GM15510 (cell line): Measurements from ENCODE around the gene VPS26C.

ENCODE experiments used
- POLR2A ChIP-seq: IDR thresholded peaks from 3 replicates; pipeline ENCODE4 v1.6.1; 2011; ENCODE audit warnings: borderline replicate concordance; ENCODE audit not compliant: insufficient read length; ENCODE audit errors: extremely low read depth

The VPS26C gene

DNA sequence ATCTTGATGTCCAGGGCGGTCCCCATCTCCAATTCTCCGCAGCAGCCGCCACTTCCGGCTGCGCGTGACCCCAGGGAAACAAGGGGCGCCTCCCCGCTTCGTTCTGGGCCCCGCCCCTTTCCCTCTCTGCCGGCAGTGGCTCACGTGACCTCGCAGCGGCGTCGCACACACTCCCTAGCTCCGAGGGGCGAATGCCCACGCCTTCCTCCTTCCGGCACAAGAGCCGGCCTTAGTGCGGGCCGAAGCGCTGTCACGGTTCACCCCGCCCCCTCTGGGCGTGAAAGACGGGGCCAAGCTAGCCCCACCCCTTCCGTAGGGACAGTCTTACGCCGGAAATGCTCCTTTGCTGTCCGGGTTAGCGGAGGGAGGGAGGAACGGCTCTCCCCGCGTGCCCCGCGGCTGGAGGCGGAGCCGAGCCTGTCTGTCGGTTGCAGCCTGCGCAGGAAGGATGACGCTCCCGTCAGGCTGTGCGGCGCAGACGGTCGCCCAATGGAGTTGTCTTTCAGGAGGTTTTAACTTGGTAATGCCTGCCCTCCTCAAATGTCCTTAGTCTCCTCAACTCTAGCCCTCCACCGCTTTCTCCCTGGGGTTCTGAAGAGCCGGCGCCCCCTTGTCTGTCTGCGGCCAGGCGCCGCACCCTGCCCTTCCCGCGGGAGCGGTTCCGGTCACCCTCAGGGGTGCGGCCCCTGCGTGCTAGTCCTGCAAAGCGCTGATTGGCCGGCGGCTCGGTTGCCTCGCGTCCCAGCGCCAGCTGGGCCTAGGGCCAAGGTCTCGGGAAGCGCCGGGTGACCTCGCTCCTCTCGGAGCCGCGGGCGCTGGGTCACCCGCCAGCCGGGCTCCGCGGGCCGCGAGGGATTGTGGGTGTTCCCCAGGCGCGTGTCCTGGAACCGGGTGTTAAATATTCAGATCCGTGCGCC is at the start of gene VPS26C:
TSS of gene VPS26C (minus strand) at position 66 of the 917 bp plus-strand sequence. CDS start at position 26, 40 bp downstream.
- TF ChIP-seq POLR2A = peak; percentile 52

DNA sequence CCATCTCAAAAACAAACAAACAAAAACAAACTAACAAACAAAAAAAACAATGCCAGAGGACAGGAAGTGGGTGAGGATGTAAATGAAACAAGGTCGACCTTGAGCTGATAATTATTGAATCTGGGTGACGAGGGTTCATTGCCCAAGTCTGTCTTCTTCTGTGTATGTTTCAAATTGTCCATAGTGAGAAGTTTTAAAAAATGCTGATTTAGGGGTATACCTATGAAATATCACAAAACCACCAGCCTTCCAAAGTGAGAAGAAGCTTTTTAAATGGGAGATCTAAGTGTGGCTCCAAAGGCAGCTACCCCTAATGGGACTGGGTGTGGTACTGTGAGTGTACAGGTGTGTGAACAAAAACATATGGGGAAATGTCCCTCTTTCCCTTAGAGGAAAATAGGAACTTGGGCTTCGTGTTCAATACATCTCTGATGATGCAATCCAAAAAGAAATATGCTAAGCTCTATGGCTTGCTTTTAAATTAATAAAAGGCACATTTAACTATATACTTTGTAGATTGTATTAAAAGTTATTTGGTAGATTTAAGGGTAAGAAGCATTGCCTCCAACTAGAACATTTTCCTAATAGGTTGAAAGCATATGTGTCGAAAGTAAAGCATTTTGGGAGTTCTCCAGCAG is 33.1 kb upstream of the VPS26C start:
- no peak for TF ChIP-seq POLR2A

DNA sequence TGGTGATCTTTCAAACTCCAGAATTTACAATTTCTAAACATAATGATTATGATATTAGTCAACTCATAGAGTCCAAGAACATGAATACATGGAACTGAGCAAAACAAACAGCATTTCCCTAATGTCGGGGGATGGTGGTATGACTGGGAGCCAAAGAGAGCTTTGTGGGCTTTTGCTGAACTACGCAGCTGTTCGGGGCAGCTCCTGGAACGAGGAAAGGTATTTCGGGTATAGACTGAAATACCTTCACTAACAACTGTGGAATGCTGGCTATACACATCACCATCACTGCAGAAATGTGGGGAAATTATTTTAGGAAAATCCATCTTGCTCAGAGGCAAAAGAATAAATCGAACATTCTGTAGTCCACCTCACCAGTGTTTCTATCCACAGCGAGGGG is 30.2 kb upstream of the VPS26C start:
- TF ChIP-seq POLR2A = no peak

DNA sequence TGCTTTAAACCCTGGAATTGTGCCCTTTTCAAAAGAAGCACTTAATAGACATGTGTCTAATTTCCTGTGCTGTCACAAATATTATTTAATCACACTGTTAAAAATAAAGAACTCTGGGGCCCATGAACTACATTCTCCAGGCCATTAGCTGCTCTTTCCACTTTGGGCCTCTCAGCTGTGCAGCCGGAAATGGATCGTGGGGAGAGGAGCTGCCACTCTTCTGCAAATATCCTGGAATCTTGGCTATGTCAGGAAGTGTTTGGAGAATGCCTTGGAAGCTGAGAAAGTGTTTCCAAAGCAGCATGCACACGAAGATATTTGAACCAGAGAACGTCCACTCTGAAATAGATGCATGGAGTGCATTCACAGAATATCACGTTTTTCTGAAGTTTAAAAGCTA is 27.5 kb upstream of the VPS26C start:
- TF ChIP-seq POLR2A = no peak

DNA sequence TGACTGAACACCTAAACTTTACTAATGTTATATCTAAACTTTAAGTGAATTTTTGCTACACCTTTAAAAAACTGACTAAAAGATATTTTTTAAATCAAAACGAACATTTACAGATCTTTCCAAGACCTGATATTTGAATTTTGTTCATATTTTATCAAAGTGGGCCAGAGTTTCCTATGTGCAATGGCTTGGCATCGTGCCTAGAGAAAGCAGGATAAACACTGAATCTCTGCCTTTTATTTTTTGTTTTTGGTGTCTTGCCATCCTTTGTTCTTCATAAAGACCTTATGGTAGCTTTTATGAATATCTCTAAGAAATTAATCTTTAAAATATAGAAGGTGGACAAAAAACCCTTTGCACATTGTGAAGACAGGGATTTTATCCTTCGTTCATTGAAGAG is 25.8 kb upstream of the VPS26C start:
- no peak for TF ChIP-seq POLR2A

DNA sequence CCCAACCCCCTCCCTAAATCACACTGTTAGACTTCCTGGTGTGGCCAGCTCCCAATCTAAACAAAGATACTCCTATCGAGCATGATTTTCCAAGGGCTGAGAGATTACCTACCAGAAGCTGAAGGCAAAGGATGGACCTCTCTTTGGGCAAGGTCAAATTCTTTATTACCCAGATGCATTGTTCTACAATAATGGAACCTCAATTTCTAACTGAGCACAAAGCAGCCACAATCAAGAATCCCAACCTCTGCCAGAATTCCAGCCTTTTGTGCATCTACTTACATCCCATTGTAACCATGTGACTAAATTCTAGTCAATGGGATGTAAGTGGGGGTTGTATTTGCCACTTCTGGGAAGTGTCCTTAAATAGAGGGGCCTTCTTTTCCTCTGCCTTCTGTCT is 24.9 kb upstream of the VPS26C start:
- TF ChIP-seq POLR2A = no peak

DNA sequence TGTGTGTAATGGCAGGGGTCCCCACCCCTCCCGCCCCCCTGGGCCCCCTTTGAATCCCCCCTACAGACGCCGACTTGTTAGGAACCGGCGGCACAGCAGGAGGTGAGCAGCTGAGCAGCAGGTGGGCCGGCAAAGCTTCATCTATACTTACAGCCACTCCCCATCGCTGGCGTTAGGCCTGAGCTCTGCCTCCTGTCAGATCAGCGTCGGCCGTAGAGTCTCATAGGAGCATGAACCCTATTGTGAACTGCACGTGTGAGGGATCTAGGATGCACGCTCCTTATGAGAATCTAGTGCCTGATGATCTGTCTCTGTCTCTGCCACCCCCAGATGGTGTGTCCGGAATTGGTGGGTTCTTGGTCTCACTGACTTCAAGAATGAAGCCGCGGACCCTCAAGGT is 14.9 kb upstream of the VPS26C start:
- no peak for TF ChIP-seq POLR2A

DNA sequence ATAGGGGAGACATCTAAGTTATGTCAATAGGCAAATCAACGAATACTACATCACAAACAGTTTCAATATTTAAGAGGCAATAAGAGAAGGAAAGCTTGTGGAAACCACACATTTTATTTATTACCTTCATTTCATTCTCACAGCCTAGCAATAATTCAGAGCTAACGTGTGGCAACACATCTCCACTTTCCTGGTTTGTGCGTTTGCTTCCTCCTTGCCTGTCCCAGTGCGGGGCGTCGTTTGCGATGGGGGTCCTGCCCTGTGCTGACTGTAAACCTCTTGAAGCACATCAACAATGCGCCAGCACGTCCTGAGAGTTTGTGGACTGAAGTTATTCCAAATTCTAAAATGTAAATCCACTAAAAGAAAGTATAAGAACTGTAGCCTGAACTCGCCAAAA is 14.4 kb upstream of the VPS26C start:
- TF ChIP-seq POLR2A = no peak

DNA sequence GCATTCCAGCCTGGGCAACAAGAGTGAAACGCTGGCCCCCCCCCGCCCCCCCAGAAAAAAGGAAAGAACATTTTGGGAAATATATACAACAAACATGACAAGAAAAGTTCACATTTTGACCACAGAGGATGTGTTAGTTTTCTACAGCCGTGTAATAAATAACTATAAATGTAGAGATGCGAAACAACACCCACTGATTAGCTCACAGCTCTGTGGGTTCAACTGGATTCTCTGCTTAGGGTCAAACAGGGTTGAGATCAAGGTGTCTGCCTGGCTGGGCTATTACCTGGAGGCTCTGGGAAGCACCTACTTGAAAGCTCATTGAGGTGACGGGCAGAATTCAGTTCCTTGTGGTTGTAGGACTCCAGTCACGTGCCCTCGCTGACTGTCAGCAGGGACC is 11.1 kb upstream of the VPS26C start:
- TF ChIP-seq POLR2A = no peak

DNA sequence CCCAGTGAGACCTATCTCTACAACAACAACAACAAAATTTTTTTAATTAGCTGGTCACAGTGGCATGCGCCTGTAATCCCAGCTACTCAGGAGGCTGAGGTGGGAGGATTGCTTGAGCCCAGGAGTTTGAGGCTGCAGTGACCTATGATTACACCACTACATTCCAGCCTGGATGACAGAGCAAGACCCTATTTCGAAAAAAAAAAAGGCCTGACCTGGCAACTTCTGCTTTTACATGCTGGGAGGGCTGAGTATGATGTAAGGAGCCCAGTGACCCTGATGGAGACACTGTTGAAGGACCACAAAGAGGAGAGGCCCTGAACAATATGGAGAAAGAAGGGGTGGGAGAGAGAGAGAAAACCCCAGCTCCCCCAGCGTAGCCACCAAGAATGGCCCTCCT is 9.2 kb upstream of the VPS26C start:
- TF ChIP-seq POLR2A = no peak

DNA sequence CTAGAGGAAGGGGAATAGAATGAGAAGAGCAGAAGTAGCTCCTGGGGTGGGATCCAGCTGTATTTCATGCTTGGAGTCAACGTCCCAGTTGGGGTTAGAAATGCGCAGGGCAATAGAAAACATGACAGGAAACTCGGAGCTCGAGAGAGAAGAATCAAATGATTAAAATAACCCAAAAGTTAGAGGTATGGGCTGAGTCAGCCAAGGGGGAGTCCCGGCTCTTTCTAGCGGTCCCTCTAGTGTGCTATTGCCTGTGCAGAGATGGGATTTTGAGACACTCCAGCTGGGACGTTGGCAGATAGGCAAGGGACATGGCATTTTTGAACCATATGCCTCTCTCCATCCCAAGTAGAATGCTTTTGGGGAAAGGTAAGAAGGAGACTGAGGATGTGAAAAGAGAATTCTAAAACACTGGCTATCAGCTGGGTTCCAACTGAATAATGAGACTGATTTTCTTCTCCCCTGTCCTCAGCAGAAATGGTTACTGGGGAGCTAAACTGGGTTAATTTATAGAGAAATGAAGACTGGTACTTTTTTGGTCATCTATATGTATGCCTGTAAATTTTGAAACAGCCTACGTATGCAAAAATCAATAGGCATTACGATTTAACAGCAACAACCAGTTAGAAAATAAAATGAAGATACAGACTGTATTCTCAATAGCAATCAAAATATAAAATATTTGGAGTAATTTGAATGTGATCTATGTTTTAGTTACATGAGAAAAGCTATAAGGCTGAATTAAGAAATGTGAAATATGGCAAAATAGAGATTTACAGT is 7.0 kb upstream of the VPS26C start:
- no peak for TF ChIP-seq POLR2A

DNA sequence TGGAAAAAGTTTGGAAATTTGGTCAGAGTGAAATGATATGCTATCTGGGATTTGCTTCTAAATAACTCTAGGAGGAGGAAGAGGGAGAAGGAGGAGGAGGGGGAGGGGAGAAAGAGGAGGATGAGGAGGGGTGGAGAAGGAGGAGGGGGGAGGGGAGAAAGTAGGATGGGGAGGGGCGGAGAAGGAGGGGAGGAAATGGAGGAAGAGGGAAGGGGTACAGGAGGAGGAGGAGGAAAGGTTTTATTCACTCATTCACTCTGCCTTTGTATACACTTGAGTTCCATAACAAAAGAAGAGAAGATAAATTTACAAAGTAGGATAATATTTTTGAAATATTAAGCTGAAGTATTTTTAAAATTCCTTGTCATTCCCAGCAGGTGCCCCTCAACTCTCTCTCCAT is 6.3 kb upstream of the VPS26C start:
- TF ChIP-seq POLR2A = no peak

DNA sequence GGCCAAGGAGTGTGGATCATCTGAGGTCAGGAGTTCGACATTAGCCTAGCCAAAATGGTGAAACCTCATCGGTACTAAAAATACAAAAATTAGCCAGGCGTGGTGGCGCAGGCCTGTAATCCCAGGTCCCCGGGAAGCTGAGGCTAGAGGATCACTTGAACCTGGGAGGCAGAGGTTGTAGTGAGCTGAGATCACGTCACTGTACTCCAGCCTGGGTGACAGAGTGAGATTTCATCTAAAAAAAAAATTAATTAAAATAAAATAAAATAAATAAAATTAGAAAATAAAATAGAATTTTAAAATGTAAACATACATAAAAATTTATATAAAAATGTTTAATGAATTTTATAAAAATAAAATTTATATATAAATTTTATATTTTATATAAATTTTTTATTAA is 5.8 kb upstream of the VPS26C start:
- TF ChIP-seq POLR2A = no peak

DNA sequence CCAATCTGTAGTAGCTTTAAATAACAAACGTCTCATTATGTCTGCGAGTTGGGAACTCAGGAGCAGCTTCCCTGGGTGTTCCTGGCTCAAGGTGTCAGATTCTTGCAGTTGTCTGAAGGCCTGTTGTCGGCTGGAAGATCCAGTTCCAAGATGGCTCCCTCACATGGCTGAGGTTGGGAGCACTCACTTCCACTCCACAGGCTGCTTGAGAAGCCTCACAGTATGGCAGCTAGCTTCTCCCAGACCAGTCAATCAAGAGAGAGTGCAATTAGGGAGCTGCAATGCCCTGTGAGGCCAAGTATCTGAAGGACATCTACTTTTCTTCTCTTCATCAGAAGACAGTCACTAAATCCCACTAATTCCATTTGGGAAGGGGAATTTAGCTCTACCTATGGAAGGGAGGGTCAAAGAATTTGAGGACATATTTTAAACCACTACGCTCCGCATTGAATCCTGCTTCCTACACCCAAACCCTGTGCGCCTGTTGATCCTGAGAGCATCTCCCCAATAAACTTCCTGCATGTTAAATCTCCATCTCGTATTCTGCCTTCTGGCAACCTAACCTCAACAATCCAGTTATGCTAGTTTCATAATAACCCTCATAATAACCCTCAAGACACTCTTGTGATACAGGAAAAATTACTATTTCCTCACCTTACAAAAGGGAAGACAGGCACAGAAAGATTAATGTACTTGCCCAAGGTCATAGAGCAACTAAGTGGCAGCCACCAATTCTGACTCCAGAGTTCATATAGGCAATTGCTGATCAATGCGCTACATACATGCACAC is 3.6 kb upstream of the VPS26C start:
- TF ChIP-seq POLR2A = no peak
